Measurements from ENCODE around the gene PPP1R1B.

The PPP1R1B gene

DNA sequence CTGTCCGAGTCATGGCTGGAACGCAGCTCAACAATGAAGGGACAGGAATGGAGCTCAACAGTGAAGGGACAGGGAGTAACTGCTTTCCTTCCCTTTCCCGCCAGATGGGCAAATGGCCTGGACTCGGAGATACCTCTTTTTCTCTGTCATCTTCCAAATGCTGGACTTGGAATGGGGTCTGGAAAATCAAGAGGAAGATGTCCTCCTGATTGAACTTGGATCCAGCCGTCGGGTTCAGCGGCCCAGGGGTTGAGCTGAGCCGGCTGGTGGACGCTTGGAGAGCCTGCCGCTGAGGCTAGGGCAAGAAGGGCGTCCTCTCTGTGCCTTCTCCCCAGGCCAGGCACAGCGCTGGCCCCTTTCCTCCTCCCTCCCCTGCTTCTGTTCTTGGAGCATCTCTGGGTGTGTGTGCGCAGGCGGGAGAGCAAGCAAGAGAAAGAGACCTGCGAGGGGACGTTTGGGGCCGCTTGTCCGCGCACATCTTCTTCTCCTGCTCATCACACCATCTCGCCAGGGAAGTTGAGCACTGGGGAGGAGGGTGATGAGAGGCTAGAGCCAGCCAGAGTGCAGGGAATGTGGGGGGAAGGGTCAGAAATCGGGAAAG, 25.7 kb upstream of the PPP1R1B start:
- H3K4me3 ChIP-seq (ENCODE audit: low read depth, low read length): no peak overlapping the region
- H3K27me3 ChIP-seq (ENCODE audit: insufficient read depth, low read length): peaks cover 100% of the 10 kb centered on the region
- no peaks in the 10 kb centered on the region for H3K36me3 ChIP-seq (ENCODE audit: insufficient read depth, low read length)
- H3K4me1 ChIP-seq (ENCODE audit: control insufficient read depth, insufficient read depth, low read length, unreplicated experiment): peaks cover 7% of the 10 kb centered on the region
- H2AFZ ChIP-seq (ENCODE audit: low read length, unreplicated experiment): no peak overlapping the region
- no peaks in the 10 kb centered on the region for H3K79me2 ChIP-seq (ENCODE audit: control insufficient read depth, insufficient read depth, low read length, unreplicated experiment)
- H3K27ac ChIP-seq (ENCODE audit: low read depth, low read length): no peak overlapping the region

GRCh38 chr17:39601758-39602532, 24.8 kb upstream of the PPP1R1B start:
- Histone ChIP-seq H3K27me3 (ENCODE audit: insufficient read depth, low read length) (peaks cover 100% of the 10 kb centered on the region), H3K79me2 (ENCODE audit: control insufficient read depth, insufficient read depth, low read length, unreplicated experiment) (no peaks in the 10 kb centered on the region), H2AFZ (ENCODE audit: low read length, unreplicated experiment) (no peak overlapping the region), H3K36me3 (ENCODE audit: insufficient read depth, low read length) (no peaks in the 10 kb centered on the region), H3K27ac (ENCODE audit: low read depth, low read length) (no peak overlapping the region), H3K4me1 (ENCODE audit: control insufficient read depth, insufficient read depth, low read length, unreplicated experiment) (peaks cover 7% of the 10 kb centered on the region), H3K4me3 (ENCODE audit: low read depth, low read length) (no peak overlapping the region)

GRCh38 chr17:39602533-39603303, 24.0 kb upstream of the PPP1R1B start:
- no peaks in the 10 kb centered on the region for H3K79me2 ChIP-seq (ENCODE audit: control insufficient read depth, insufficient read depth, low read length, unreplicated experiment)
- H3K27me3 ChIP-seq (ENCODE audit: insufficient read depth, low read length): peaks cover 100% of the 10 kb centered on the region
- H3K27ac ChIP-seq (ENCODE audit: low read depth, low read length): no peak overlapping the region
- H3K4me1 ChIP-seq (ENCODE audit: control insufficient read depth, insufficient read depth, low read length, unreplicated experiment): peaks cover 10% of the 10 kb centered on the region
- no peak overlapping the region for H3K4me3 ChIP-seq (ENCODE audit: low read depth, low read length)
- no peaks in the 10 kb centered on the region for H3K36me3 ChIP-seq (ENCODE audit: insufficient read depth, low read length)
- H2AFZ ChIP-seq (ENCODE audit: low read length, unreplicated experiment): no peak overlapping the region

DNA sequence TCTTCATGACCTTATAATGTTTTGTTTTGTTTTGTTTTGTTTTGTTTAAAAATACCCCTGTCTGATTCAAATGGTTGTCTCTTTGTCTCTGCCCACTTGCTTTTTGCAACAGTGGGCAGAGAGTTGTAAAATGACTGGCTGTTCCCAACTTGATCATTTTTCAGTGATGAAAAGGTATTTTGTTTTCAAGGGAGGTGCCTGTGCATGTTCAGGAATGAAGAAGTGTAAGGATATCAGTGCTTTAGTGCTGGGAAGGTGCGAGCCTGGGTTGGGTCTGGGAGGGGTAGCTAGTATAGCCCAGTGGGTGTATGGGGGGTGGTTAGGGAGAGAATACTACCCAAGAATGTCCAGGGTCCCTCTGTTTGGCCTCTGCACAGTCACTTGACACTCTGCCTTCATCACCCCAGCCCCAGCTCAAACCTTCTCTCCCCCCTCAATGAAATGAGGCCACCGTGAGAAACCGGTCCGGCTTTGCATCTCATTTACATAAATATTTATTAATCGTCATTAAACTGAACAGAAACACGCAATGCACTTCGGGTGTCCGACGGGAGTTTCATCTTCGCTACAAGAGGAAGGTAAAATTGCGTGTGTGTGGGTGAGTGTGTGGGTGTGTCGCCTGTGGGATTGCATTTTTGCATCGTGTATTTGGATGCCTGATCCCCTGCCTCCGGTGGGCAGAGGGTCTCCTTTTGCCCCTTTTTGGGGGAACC, 23.3 kb upstream of the PPP1R1B start:
- H2AFZ ChIP-seq (ENCODE audit: low read length, unreplicated experiment): no peak overlapping the region
- H3K4me1 ChIP-seq (ENCODE audit: control insufficient read depth, insufficient read depth, low read length, unreplicated experiment): peaks cover 10% of the 10 kb centered on the region
- no peak overlapping the region for H3K27ac ChIP-seq (ENCODE audit: low read depth, low read length)
- H3K27me3 ChIP-seq (ENCODE audit: insufficient read depth, low read length): peaks cover 99% of the 10 kb centered on the region
- no peaks in the 10 kb centered on the region for H3K79me2 ChIP-seq (ENCODE audit: control insufficient read depth, insufficient read depth, low read length, unreplicated experiment)
- H3K36me3 ChIP-seq (ENCODE audit: insufficient read depth, low read length): no peaks in the 10 kb centered on the region
- no peak overlapping the region for H3K4me3 ChIP-seq (ENCODE audit: low read depth, low read length)

- no peaks in the 10 kb centered on the region for H3K36me3 ChIP-seq (ENCODE audit: insufficient read depth, low read length)
- no peak overlapping the region for H2AFZ ChIP-seq (ENCODE audit: low read length, unreplicated experiment)
- H3K4me3 ChIP-seq (ENCODE audit: low read depth, low read length): no peak overlapping the region
- H3K4me1 ChIP-seq (ENCODE audit: control insufficient read depth, insufficient read depth, low read length, unreplicated experiment): peaks cover 5% of the 10 kb centered on the region
- peaks cover 98% of the 10 kb centered on the region for H3K27me3 ChIP-seq (ENCODE audit: insufficient read depth, low read length)
- no peaks in the 10 kb centered on the region for H3K79me2 ChIP-seq (ENCODE audit: control insufficient read depth, insufficient read depth, low read length, unreplicated experiment)
- no peak overlapping the region for H3K27ac ChIP-seq (ENCODE audit: low read depth, low read length)
These were observed 21.8 kb upstream of the PPP1R1B start for GRCh38 chr17:39604911-39605491.

GRCh38 chr17:39605492-39606433, 21.0 kb upstream of the PPP1R1B start:
- H3K27me3 ChIP-seq (ENCODE audit: insufficient read depth, low read length): peaks cover 91% of the 10 kb centered on the region
- no peak overlapping the region for H3K27ac ChIP-seq (ENCODE audit: low read depth, low read length)
- H3K4me1 ChIP-seq (ENCODE audit: control insufficient read depth, insufficient read depth, low read length, unreplicated experiment): peaks cover 5% of the 10 kb centered on the region
- H3K79me2 ChIP-seq (ENCODE audit: control insufficient read depth, insufficient read depth, low read length, unreplicated experiment): no peaks in the 10 kb centered on the region
- 0 out of 2 replicates have a peak overlapping the region, but pooled peaks have one; percentile 26 for H3K4me3 ChIP-seq (ENCODE audit: low read depth, low read length)
- H3K36me3 ChIP-seq (ENCODE audit: insufficient read depth, low read length): no peaks in the 10 kb centered on the region
- no peak overlapping the region for H2AFZ ChIP-seq (ENCODE audit: low read length, unreplicated experiment)

DNA sequence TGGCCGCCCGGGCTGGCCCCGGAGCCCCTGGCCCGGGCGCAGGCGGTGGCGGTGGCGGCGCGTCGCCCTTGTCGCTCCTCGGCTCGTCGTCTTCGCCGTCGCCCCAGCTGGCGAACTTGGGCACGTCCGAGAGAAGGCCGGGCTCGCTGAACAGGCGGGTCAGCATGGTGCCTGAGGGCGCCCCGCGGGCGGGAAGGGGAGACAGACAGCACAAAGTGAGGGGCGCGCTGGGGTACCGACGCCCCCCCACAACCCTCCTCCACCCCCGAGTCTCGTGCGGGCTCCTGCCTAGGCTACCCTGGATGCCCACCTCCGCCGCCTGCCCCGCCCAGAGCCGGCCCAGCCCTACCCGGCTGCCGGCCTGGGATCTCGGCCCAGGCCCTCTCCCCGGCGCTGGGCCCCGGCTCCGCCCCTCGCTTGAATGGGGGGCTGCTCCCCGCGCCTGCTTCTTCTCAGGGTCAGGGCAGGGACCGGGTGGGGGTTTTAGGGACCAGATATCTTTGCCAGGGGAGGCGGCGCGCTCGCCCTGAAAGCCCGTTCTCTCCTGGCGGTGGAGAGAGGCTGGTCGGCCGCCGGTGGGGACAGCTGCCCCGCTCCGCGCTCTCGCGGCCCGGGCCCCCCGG, 20.2 kb upstream of the PPP1R1B start:
- Histone ChIP-seq H2AFZ (ENCODE audit: low read length, unreplicated experiment) (no peak overlapping the region), H3K27me3 (ENCODE audit: insufficient read depth, low read length) (peaks cover 83% of the 10 kb centered on the region), H3K79me2 (ENCODE audit: control insufficient read depth, insufficient read depth, low read length, unreplicated experiment) (no peaks in the 10 kb centered on the region), H3K27ac (ENCODE audit: low read depth, low read length) (no peak overlapping the region), H3K36me3 (ENCODE audit: insufficient read depth, low read length) (no peaks in the 10 kb centered on the region), H3K4me3 (ENCODE audit: low read depth, low read length) (0 out of 2 replicates have a peak overlapping the region, but pooled peaks have one; percentile 26), H3K4me1 (ENCODE audit: control insufficient read depth, insufficient read depth, low read length, unreplicated experiment) (peaks cover 5% of the 10 kb centered on the region)

- Histone ChIP-seq H3K27me3 (ENCODE audit: insufficient read depth, low read length) (peaks cover 76% of the 10 kb centered on the region), H2AFZ (ENCODE audit: low read length, unreplicated experiment) (no peak overlapping the region), H3K79me2 (ENCODE audit: control insufficient read depth, insufficient read depth, low read length, unreplicated experiment) (no peaks in the 10 kb centered on the region), H3K4me1 (ENCODE audit: control insufficient read depth, insufficient read depth, low read length, unreplicated experiment) (peaks cover 5% of the 10 kb centered on the region), H3K27ac (ENCODE audit: low read depth, low read length) (no peak overlapping the region), H3K4me3 (ENCODE audit: low read depth, low read length) (no peak overlapping the region), H3K36me3 (ENCODE audit: insufficient read depth, low read length) (no peaks in the 10 kb centered on the region)
These were observed 19.5 kb upstream of the PPP1R1B start for GRCh38 chr17:39607057-39607850.

GRCh38 chr17:39607851-39608130, 19.0 kb upstream of the PPP1R1B start, which contains the start of gene NEUROD2:
TSS of gene NEUROD2 (minus strand) at chr17:39607920. CDS start at chr17:39606599, 1,321 bp downstream.
- Histone ChIP-seq H3K27ac (ENCODE audit: low read depth, low read length) (no peak within 1 kb of the TSS), H2AFZ (ENCODE audit: low read length, unreplicated experiment) (no peak within 1 kb of the TSS), H3K4me3 (ENCODE audit: low read depth, low read length) (0 out of 2 replicates have a peak within 1 kb of the TSS, but pooled peaks have one; percentile 26)

More at GRCh38 chr17:39607851-39608130, 19.0 kb upstream of the PPP1R1B start, which contains the start of gene NEUROD2:
- Histone ChIP-seq H3K4me1 (ENCODE audit: control insufficient read depth, insufficient read depth, low read length, unreplicated experiment) (peaks cover 5% of the 10 kb centered on the region), H3K36me3 (ENCODE audit: insufficient read depth, low read length) (no peaks in the 10 kb centered on the region), H3K27me3 (ENCODE audit: insufficient read depth, low read length) (peaks cover 71% of the 10 kb centered on the region), H3K79me2 (ENCODE audit: control insufficient read depth, insufficient read depth, low read length, unreplicated experiment) (no peaks in the 10 kb centered on the region)
